ENCODE measurements around the gene NUP210L. TPM values are rescaled to one million over a fixed set of nuclear protein-coding genes. Genes with fewer than 3 reads are reported as not detected.

Gene NUP210L
- total and polyA plus RNA-seq, 12 donors = 0.01 to 0.45 (median 0.11) TPM; not detected in 6

DNA sequence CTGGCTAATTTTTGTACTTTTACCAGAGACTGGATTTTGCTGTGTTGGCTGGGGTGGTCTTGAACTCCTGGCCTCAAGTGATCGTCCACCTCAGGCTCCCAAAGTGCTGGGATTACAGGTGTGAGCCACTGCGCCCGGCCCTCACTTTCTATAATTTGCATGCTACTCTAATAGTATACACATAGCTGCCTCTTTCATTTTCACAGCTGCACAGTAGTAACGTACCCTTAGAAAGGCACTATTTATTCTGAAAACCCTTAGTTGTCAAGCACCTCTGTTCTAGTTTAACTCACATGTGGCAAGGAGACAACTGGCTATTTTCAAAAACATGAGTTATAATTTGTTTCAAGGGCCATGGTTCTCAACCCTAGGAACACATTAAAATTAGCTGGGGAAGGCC, 19.8 kb upstream of the NUP210L start:
- DNase-seq (no peak), ATAC-seq (no peak)
- H3K36me3 ChIP-seq = peaks cover 0 to 80% (median 47%) of the 10 kb centered on the region in 9 donors
- no peaks in the 10 kb centered on the region for H3K9me3 ChIP-seq
- no peak overlapping the region for H3K4me3 ChIP-seq
- no peak overlapping the region for H3K27ac ChIP-seq
- peaks cover 11 to 50% (median 41%) of the 10 kb centered on the region in 9 donors for H3K4me1 ChIP-seq
- intact Hi-C loops (cut with DNase I) = loop anchor here in 1 of 10 donors (5.0 kb wide), 1 partner anchor 182 kb away; the partner anchor contains the start of gene RPS27
- 93 to 97% methylated on average over 4 of the region's 4 CpGs for WGBS, 2 donors
- no peaks in the 10 kb centered on the region for H3K27me3 ChIP-seq
- TF ChIP-seq, protein P1, sequence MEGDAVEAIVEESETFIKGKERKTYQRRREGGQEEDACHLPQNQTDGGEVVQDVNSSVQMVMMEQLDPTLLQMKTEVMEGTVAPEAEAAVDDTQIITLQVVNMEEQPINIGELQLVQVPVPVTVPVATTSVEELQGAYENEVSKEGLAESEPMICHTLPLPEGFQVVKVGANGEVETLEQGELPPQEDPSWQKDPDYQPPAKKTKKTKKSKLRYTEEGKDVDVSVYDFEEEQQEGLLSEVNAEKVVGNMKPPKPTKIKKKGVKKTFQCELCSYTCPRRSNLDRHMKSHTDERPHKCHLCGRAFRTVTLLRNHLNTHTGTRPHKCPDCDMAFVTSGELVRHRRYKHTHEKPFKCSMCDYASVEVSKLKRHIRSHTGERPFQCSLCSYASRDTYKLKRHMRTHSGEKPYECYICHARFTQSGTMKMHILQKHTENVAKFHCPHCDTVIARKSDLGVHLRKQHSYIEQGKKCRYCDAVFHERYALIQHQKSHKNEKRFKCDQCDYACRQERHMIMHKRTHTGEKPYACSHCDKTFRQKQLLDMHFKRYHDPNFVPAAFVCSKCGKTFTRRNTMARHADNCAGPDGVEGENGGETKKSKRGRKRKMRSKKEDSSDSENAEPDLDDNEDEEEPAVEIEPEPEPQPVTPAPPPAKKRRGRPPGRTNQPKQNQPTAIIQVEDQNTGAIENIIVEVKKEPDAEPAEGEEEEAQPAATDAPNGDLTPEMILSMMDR (IDR thresholded peaks at IDR 0.05) = no peak

DNA sequence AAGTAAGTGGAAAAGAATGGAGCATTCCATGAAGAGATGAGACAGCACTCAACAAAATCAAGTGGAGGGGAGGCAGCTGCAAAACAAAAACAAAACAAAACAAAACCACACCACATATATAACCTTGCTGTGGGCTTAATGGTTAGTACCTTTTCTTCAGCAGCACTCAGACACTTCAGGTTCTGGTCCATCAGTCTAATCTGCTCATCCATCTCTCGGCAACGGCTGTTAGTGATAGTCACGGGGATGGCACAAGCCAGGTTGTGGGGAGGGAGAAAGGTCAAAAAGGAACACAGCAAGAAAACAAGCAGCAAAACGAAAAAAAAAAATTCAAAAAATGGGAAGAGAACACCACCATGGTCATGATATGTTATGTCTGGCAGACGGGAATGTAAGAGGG, 17.0 kb upstream of the NUP210L start:
- peaks cover 0 to 95% (median 75%) of the 10 kb centered on the region in 9 donors for H3K36me3 ChIP-seq
- no peaks in the 10 kb centered on the region for H3K9me3 ChIP-seq
- no peak overlapping the region for H3K4me3 ChIP-seq
- peaks cover 2 to 23% (median 13%) of the 10 kb centered on the region in 9 donors for H3K4me1 ChIP-seq
- DNase-seq (no peak), ATAC-seq (no peak)
- no peak overlapping the region for H3K27ac ChIP-seq
- intact Hi-C loops (cut with DNase I) = no loop called here
- TF ChIP-seq, protein P1 (IDR thresholded peaks at IDR 0.05) = no peak
- WGBS, 2 donors = 90 to 92% methylated on average over 5 of the region's 5 CpGs
- no peaks in the 10 kb centered on the region for H3K27me3 ChIP-seq

- H3K27me3 ChIP-seq = no peaks in the 10 kb centered on the region
Observed at GRCh38 chr1:154171223-154171583, 16.3 kb upstream of the NUP210L start.

GRCh38 chr1:154170547-154171222, 15.8 kb upstream of the NUP210L start:
- Histone ChIP-seq H3K36me3 (peaks cover 0 to 100% (median 84%) of the 10 kb centered on the region in 9 donors), H3K9me3 (no peaks in the 10 kb centered on the region), H3K27me3 (no peaks in the 10 kb centered on the region), H3K4me1 (peaks cover 0 to 11% (median 3%) of the 10 kb centered on the region in 9 donors), H3K4me3 (no peak overlapping the region), H3K27ac (no peak overlapping the region)
- DNase-seq = no peak
- no peak for ATAC-seq
- TF ChIP-seq, protein P1 (IDR thresholded peaks at IDR 0.05) = no peak
- intact Hi-C loops (cut with DNase I) = no loop called here

More at GRCh38 chr1:154171223-154171583, 16.3 kb upstream of the NUP210L start:
- peaks cover 2 to 16% (median 8%) of the 10 kb centered on the region in 9 donors for H3K4me1 ChIP-seq
- WGBS, 2 donors = 93% methylated on average over 4 of the region's 4 CpGs
- intact Hi-C loops (cut with DNase I) = no loop called here
- no peaks in the 10 kb centered on the region for H3K9me3 ChIP-seq
- H3K27ac ChIP-seq = no peak overlapping the region
- peaks cover 0 to 100% (median 82%) of the 10 kb centered on the region in 9 donors for H3K36me3 ChIP-seq
- DNase-seq (no peak), ATAC-seq (no peak)
- no peak overlapping the region for H3K4me3 ChIP-seq
- TF ChIP-seq, protein P1 (IDR thresholded peaks at IDR 0.05) = no peak

Data from heart right ventricle (tissue), 16 donors.